Adipocyte (in vitro differentiated cells): ENCODE measurements around the gene PLA2R1.
A peak's percentile ranks its signal among the peaks of the same experiment; 100 is the strongest.

Source experiments
- DNase-seq: peaks from one replicate; pipeline ENCODE4 v3.0.0-alpha.2; 2015; ENCODE audit warnings: low read depth
- H3K27me3 ChIP-seq: replicated peaks from 2 replicates; pipeline ENCODE4 v1.7.0; 2013; ENCODE audit warnings: mild to moderate bottlenecking, low read length, moderate library complexity; ENCODE audit not compliant: control insufficient read depth, insufficient read depth
- H3K36me3 ChIP-seq: 2 replicates; pipeline ENCODE4 v1.7.0; 2013; ENCODE audit warnings: low read length, mild to moderate bottlenecking, moderate library complexity; ENCODE audit not compliant: control insufficient read depth, insufficient read depth, severe bottlenecking
- H3K4me1 ChIP-seq: 2 replicates; pipeline ENCODE4 v1.7.0; 2013; ENCODE audit warnings: mild to moderate bottlenecking, low read length, moderate library complexity; ENCODE audit not compliant: control insufficient read depth, insufficient read depth
- H3K4me3 ChIP-seq: 2 replicates; pipeline ENCODE4 v1.7.0; 2013; ENCODE audit warnings: mild to moderate bottlenecking, low read length, moderate library complexity
- H3K9ac ChIP-seq: 2 replicates; pipeline ENCODE4 v1.7.0; 2013; ENCODE audit warnings: mild to moderate bottlenecking, low read length, moderate library complexity
- H3K9me3 ChIP-seq: 2 replicates; pipeline ENCODE4 v1.7.0; 2013; ENCODE audit warnings: mild to moderate bottlenecking, low read length, moderate library complexity; ENCODE audit not compliant: control insufficient read depth

PLA2R1 gene

DNA sequence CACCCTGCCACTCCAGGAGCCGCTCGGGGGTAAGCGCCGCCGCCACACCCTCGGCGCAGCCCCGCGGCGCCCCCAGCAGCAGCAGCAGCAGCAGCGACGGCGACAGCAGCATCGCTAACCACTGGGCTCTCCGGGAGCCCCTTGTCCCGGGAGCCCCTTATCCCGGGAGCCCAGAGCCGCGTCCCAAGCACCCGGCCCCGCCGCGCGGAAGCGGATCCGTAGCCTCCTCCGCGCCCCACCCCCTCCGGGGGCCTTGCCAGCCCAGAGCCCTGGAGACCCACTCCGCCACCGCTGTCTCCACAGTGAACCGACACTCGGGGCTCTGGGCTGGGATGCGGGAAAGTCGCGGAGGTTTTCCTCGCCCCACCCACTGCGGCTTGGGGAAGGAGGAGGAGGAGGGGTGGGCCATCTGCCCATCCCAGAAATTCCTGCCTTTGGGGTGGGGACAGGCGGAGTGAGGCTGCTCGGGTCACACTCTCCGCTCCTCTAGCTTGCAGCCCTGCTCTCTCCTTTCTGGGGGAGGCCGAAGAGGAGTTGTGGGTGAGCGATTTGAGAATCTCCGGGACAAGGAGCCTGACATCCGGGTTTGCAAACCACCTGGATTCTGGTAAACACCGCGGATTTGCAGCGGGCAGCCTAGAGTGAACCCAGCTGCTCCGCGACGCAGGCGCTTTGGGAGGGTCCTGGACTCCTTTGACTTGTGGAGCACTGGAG is at the start of gene PLA2R1:
Gene PLA2R1, minus strand, starts transcription at position 324 of the 714 bp plus-strand sequence. Its CDS starts 212 bp downstream, at position 112.
- Histone ChIP-seq H3K36me3 (no peaks in the 10 kb centered on the region), H3K27me3 (no peaks in the 10 kb centered on the region), H3K4me1 (peaks cover 12% of the 10 kb centered on the region), H3K9ac (peak within 1 kb of the TSS; percentile 85), H3K9me3 (no peaks in the 10 kb centered on the region), H3K4me3 (peak within 1 kb of the TSS; percentile 88)
- peak; percentile 74 for DNase-seq

DNA sequence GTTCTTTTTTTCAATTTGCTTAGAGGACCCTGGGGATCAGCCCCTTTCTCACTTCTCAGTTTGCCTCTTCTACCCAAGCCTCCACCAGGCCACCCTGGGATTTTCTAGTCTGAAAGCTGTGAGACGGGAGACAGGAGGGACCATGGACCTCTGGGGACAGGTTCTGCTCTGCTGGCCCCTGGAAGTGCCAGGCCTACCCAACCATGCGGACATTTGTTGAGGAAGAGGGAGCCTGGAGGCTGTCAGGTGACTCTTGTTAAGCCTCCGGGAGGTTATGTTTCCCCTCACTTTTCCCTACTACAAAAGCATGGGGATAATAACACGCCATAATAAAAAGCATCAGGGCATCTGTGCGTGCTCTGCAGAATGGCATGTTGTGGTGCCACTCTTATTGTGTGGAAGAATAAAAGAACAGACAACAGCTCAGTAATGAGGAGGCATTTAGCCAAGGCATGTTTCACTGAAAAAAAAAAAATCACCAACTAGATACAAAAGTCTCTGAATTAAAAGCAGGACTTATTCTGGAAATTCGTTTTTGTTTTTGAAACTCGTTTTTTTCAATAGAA is 48.3 kb upstream of the PLA2R1 start:
- Histone ChIP-seq H3K4me3 (no peak overlapping the region), H3K27me3 (no peaks in the 10 kb centered on the region), H3K9ac (peak overlapping the region; percentile 44), H3K36me3 (no peaks in the 10 kb centered on the region), H3K4me1 (peaks cover 28% of the 10 kb centered on the region), H3K9me3 (no peaks in the 10 kb centered on the region)
- DNase-seq: no peak

DNA sequence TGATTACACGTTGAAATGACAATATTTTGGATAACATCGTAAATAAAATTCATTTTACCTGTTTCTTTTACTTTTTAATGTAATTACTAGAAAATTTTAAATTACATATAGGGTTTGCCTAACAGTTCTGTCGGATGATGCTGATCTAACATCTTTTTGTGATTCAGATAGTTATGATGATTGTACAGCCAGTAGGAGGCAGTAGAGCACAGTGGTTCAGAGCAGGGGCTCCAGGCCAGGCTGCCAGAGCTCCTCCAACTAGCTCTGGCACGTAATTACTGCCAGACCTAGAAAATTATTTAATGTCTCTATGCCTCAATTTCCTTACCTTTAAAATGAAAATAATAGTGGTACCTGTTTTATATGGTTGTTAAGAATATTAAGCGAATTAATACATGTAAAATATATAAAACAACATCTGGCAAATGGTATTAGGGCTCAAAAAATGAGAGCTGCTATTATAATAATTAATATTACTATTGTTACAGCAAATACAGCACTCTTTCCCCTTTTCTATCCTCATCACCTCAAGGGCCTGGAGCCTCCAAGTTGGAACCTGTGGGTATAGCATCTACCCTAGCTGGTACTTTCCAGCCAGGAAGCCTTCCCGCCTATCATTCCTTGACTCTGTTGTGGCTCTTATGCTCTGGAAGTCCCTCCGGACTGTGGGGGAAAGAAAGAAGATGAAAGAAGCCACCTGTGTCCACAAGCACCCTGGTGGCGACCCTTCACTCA is 47.7 kb upstream of the PLA2R1 start:
- DNase-seq: peak; percentile 95
- H3K36me3 ChIP-seq: no peaks in the 10 kb centered on the region
- no peaks in the 10 kb centered on the region for H3K9me3 ChIP-seq
- H3K9ac ChIP-seq: peak overlapping the region; percentile 62
- H3K4me3 ChIP-seq: no peak overlapping the region
- H3K4me1 ChIP-seq: peaks cover 28% of the 10 kb centered on the region
- H3K27me3 ChIP-seq: no peaks in the 10 kb centered on the region

DNA sequence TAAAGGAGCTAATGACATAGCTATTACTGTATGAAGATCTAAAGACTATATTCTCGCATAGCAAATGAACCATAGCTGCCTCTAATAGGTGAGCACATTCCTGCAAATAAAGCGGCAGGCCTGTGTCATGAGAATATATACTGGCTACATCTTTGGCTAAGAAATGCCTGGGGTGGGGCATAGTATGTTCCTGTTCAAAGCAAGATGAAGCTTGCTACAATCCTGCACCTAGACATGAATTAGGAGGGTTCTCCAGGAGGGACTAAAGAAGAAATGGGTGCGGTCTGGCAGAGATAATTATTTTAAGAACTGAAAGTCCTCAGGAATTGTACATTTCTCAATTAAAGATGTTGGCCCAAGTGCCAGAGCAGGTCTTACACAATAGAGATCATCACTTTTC is 46.8 kb upstream of the PLA2R1 start:
- Histone ChIP-seq H3K9ac (peak overlapping the region; percentile 62), H3K36me3 (no peaks in the 10 kb centered on the region), H3K9me3 (no peaks in the 10 kb centered on the region), H3K27me3 (no peaks in the 10 kb centered on the region), H3K4me3 (peak overlapping the region; percentile 11), H3K4me1 (peaks cover 27% of the 10 kb centered on the region)
- peak; percentile 14 for DNase-seq

DNA sequence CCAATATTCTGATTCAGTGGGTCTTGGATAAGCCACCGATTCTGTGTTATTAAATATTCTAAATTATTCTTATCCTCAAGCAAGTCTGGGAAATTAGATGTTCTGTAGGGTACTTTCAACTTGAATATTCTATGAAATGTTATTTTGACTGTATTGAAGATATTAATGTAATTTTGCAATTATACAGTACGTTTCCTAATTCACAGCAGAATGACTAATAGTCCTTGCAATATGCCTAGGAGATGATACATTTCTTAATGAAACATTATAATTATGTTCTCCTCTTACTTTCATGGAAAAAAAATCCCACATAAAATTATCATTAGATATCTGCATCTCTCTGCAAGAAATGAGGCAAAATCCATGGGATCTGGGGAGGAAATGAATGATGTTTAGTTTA is 46.2 kb upstream of the PLA2R1 start:
- DNase-seq: no peak
- Histone ChIP-seq H3K27me3 (no peaks in the 10 kb centered on the region), H3K9me3 (no peaks in the 10 kb centered on the region), H3K4me1 (peaks cover 21% of the 10 kb centered on the region), H3K9ac (no peak overlapping the region), H3K36me3 (no peaks in the 10 kb centered on the region), H3K4me3 (no peak overlapping the region)

DNA sequence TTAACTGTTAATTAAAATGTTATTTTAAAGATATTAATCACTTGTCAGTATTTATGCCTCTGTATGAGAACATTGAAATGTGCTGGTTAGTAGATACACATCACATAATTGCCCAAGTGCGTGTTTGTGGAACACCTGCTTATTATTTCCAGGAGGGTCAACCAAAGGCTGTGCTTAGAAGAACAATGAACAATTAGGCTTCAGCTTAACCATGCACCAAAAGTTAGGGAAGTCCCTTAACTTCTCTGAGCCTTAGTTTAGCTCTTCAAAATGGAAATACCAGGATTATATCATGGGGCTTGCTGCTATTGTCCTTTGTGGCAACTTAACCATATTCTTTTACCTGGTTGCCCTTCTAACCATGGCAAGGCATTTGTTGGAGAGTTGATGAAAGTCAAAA is 43.0 kb upstream of the PLA2R1 start:
- H3K9ac ChIP-seq: no peak overlapping the region
- H3K9me3 ChIP-seq: no peaks in the 10 kb centered on the region
- no peaks in the 10 kb centered on the region for H3K36me3 ChIP-seq
- DNase-seq: no peak
- H3K27me3 ChIP-seq: no peaks in the 10 kb centered on the region
- H3K4me1 ChIP-seq: peaks cover 17% of the 10 kb centered on the region
- H3K4me3 ChIP-seq: no peak overlapping the region

DNA sequence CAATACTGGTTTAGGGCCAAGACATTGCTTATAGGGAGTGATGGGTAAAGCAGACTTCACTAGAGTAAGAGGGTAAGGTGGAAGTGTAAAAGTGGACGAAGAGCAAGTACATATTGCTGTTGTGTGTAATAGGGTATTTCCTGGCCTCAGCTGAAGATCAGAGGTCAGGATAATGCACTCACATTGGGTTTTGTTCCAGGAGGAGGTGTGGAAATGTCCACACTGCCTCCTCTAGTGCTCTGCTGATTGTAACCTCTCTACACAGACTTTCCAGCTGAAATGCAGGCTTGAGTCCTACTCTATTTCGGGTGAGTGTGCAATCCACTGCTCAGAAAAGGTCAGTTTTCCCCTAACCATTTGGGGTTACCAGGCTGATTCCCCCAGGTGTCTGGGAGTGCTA is 41.7 kb upstream of the PLA2R1 start:
- no peaks in the 10 kb centered on the region for H3K27me3 ChIP-seq
- H3K4me1 ChIP-seq: peaks cover 7% of the 10 kb centered on the region
- no peak overlapping the region for H3K4me3 ChIP-seq
- H3K9me3 ChIP-seq: no peaks in the 10 kb centered on the region
- no peak for DNase-seq
- H3K36me3 ChIP-seq: no peaks in the 10 kb centered on the region
- H3K9ac ChIP-seq: no peak overlapping the region

DNA sequence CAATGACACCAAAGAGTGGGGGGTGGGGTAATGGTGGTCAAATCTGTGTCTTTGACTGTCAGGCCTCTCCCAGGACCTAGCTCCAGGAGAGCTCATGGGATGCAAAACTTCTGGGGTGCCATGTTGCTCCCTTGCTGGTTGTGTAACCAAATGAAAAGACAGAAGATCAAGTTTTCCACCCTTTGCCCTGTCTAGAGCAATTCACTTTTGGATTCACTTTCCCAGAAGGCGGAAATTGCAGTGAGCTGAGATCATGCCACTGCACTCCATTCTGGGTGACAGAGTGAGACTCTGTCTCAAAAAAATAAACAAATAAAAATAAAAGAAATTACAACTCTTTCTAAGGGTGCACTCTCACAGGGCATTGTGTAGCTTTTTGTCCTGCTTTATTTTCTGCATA is 34.9 kb upstream of the PLA2R1 start:
- DNase-seq: no peak
- H3K4me1 ChIP-seq: peaks cover 3% of the 10 kb centered on the region
- no peak overlapping the region for H3K9ac ChIP-seq
- peaks cover 10% of the 10 kb centered on the region for H3K9me3 ChIP-seq
- no peaks in the 10 kb centered on the region for H3K36me3 ChIP-seq
- no peak overlapping the region for H3K4me3 ChIP-seq
- H3K27me3 ChIP-seq: no peaks in the 10 kb centered on the region

DNA sequence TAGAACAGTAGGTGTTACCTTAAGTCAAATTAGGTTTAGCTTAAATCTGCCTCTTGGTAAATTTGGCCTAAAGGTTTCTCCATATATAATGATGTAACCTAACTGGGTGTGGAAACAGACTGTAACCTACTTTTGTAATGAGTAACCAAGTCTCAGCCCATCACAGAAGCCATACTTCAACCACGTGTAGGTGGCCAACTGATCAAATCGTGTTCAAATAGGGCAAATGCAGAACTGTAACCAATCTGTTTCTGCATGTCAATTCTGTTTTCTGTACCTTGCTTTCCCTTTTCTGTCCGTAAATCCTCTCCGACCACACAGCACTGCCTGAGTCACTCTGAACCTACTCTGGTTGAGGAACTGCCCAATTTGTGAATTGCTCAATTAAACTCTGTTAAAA is 34.0 kb upstream of the PLA2R1 start:
- peaks cover 10% of the 10 kb centered on the region for H3K9me3 ChIP-seq
- no peak for DNase-seq
- peaks cover 8% of the 10 kb centered on the region for H3K4me1 ChIP-seq
- H3K9ac ChIP-seq: no peak overlapping the region
- no peak overlapping the region for H3K4me3 ChIP-seq
- H3K36me3 ChIP-seq: no peaks in the 10 kb centered on the region
- H3K27me3 ChIP-seq: no peaks in the 10 kb centered on the region

DNA sequence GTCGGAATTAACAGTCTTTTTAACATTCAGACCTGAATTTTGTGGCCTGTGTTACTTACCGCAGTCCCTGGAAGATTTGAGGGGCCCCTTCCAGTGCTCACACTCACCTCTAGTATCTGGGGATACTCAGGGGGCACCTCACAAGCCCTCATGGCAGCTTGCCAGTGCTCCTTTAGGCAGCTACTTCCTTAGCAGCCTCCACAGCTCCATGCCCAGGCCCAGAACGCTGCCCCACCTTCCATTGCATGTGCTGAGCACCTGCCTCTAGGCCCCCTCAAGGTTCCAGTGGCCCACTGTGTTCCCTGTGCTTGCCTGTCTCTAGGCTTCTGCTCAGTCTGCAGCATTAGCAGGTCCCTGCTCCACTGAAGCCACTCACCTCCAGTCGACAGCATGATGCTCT is 30.0 kb upstream of the PLA2R1 start:
- H3K9ac ChIP-seq: no peak overlapping the region
- no peak overlapping the region for H3K4me3 ChIP-seq
- H3K27me3 ChIP-seq: no peaks in the 10 kb centered on the region
- H3K4me1 ChIP-seq: peaks cover 10% of the 10 kb centered on the region
- peaks cover 32% of the 10 kb centered on the region for H3K9me3 ChIP-seq
- H3K36me3 ChIP-seq: no peaks in the 10 kb centered on the region
- no peak for DNase-seq

DNA sequence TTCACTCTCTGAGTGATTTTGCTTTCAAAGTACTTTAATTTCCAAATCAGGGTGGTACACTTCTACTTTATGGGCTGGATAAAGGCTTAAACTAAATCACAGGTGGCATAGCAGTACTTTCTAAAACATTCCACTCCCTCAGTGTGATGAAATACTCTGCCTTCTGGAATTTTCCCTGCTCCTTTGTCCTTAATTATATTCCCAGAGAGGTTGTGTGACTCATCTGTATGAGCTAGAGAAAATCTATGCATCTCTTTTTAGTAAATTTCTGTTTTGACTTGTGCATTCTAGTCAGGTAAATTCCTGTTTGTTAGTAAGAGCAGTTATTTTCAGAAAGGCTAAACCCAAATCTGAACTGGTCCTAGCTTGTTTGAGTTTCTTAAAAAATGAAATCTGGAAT is 29.0 kb upstream of the PLA2R1 start:
- no peaks in the 10 kb centered on the region for H3K36me3 ChIP-seq
- no peaks in the 10 kb centered on the region for H3K27me3 ChIP-seq
- peak; percentile 72 for DNase-seq
- H3K4me1 ChIP-seq: peaks cover 10% of the 10 kb centered on the region
- no peak overlapping the region for H3K9ac ChIP-seq
- peaks cover 41% of the 10 kb centered on the region for H3K9me3 ChIP-seq
- peak overlapping the region; percentile 11 for H3K4me3 ChIP-seq
